ENCODE results near the gene GPRC5C. TPM values are rescaled to one million over a fixed set of nuclear protein-coding genes. Genes with fewer than 3 reads are reported as not detected.

Gene GPRC5C
- total and polyA plus RNA-seq, 2 of the 13 experiments (the other 11 are each of a cell fraction or from before 2014, with no cell fraction given): 85.6 to 300 TPM

GRCh38 chr17:74432766-74433391 lies 991 bp downstream of the GPRC5C start (continued):
- TF ChIP-seq E2F2 (CRISPR knock-in tag; IDR thresholded peaks at IDR 0.05; ENCODE audit: borderline replicate concordance) (no peak), CSRNP1 (CRISPR knock-in tag; IDR thresholded peaks at IDR 0.05) (0 out of 2 replicates have a peak, but pooled peaks have one; percentile 4), ZBTB2 (CRISPR knock-in tag; IDR thresholded peaks at IDR 0.05; ENCODE audit: low read depth) (no peak), PHF8 (CRISPR knock-in tag; IDR thresholded peaks at IDR 0.05) (no peak), NFE2 (CRISPR knock-in tag; IDR thresholded peaks at IDR 0.05) (no peak), MAFF (IDR thresholded peaks at IDR 0.05; ENCODE audit: low read depth, low read length) (no peak), ZNF607 (CRISPR knock-in tag; IDR thresholded peaks at IDR 0.05; ENCODE audit: borderline replicate concordance) (no peak), ZIK1 (CRISPR knock-in tag; IDR thresholded peaks at IDR 0.05; ENCODE audit: borderline replicate concordance, low read depth) (no peak), ATF3 (CRISPR knock-in tag; IDR thresholded peaks at IDR 0.05) (no peak), SP1 (IDR thresholded peaks at IDR 0.05) (no peak), SP1 (CRISPR knock-in tag; IDR thresholded peaks at IDR 0.05) (no peak), CCAR2 (optimal IDR thresholded peaks at IDR 0.05; ENCODE audit: low read depth, low read length) (no peak), AHR (CRISPR knock-in tag; IDR thresholded peaks at IDR 0.05) (no peak)

Data from HepG2 (cell line).